ENCODE data around the gene POLRMT.

POLRMT gene

GRCh38 chr19:661427-662196, 28.3 kb upstream of the POLRMT start:
- DNase-seq (ENCODE audit: low read depth in 2 of 2), result peak in 1 of 2 donors; percentile 29
- TF ChIP-seq CTCF (IDR thresholded peaks at IDR 0.05; ENCODE audit: low read depth, low read length), result no peak
- peak overlapping the region; percentile 81 to 84 for H3K4me3 ChIP-seq (replicated peaks in 1 of 2; ENCODE audit: low read depth in 2 of 2, low read length in 2 of 2)

GRCh38 chr19:660793-661426, 27.6 kb upstream of the POLRMT start:
- H3K4me3 ChIP-seq (replicated peaks in 1 of 2; ENCODE audit: low read depth in 2 of 2, low read length in 2 of 2), result peak overlapping the region; percentile 81 to 84
- TF ChIP-seq CTCF (IDR thresholded peaks at IDR 0.05; ENCODE audit: low read depth, low read length), result no peak
- DNase-seq (ENCODE audit: low read depth in 2 of 2), result no peak

GRCh38 chr19:658916-659839, 25.8 kb upstream of the POLRMT start:
- TF ChIP-seq CTCF (IDR thresholded peaks at IDR 0.05; ENCODE audit: low read depth, low read length), result no peak
- H3K4me3 ChIP-seq (replicated peaks in 1 of 2; ENCODE audit: low read depth in 2 of 2, low read length in 2 of 2), result no peak overlapping the region
- peak; percentile 42 to 78 for DNase-seq (ENCODE audit: low read depth in 2 of 2)

- H3K4me3 ChIP-seq (replicated peaks in 1 of 2; ENCODE audit: low read depth in 2 of 2, low read length in 2 of 2), result no peak overlapping the region
- DNase-seq (ENCODE audit: low read depth in 2 of 2), result no peak
- no peak for TF ChIP-seq CTCF (IDR thresholded peaks at IDR 0.05; ENCODE audit: low read depth, low read length)
These were observed 24.9 kb upstream of the POLRMT start for GRCh38 chr19:658059-658839.

GRCh38 chr19:657611-658010, 24.3 kb upstream of the POLRMT start:
- no peak overlapping the region for H3K4me3 ChIP-seq (replicated peaks in 1 of 2; ENCODE audit: low read depth in 2 of 2, low read length in 2 of 2)
- no peak for DNase-seq (ENCODE audit: low read depth in 2 of 2)
- TF ChIP-seq CTCF (IDR thresholded peaks at IDR 0.05; ENCODE audit: low read depth, low read length), result no peak

Measured in cardiac fibroblast (primary cell).